HepG2 (cell line): ENCODE data around the gene NEK11. TPM values are rescaled to one million over a fixed set of nuclear protein-coding genes. Genes with fewer than 3 reads are reported as not detected.
A peak's percentile ranks its signal among the peaks of the same experiment; 100 is the strongest.

Experiments used
- ATAC-seq: fragments of 200-7000 bp; cut with Tn5 transposase; 3 replicates; pipeline ENCODE4 v1.9.1; 2020; ENCODE audit warnings: mild to moderate bottlenecking, moderate library complexity
- BruUV-seq: library from RNA; stranded (reverse); fragments of 400-500 nt; replicated peaks from 2 replicates; lab custom pipeline; 2021; lab: Mats Ljungman, UMichigan
- CTCF ChIA-PET: fragments of 300-600 bp; formaldehyde crosslinking; extraction: SDS; loops from one replicate; lab custom pipeline; 2021; ENCODE audit warnings: low total read pairs, inconsistent platforms, low intra/inter-chr PET ratio; lab: Yijun Ruan, JAX
- POLR2A ChIA-PET: fragments of 350-600 bp; sonication (Branson Sonifier 250); formaldehyde crosslinking; loops from one replicate; lab custom pipeline; 2020; ENCODE audit warnings: antibody characterized with exemption, inconsistent platforms; lab: Yijun Ruan, JAX
- DNase-seq: peaks from one replicate; pipeline ENCODE4 v3.0.0-alpha.2; 2015; ENCODE audit warnings: low spot score
- FAIRE-seq: peaks from 3 replicates; lab custom pipeline; 2011; peaks lifted over from hg19 to GRCh38; lab: Jason Lieb, UNC
- H2AFZ ChIP-seq: one replicate; pipeline ENCODE4 v1.6.1; 2011; ENCODE audit warnings: low read length, inconsistent platforms
- H3K27ac ChIP-seq: fragments of 300-600 bp; 3 replicates; pipeline ENCODE4 v1.8.0; 2011; ENCODE audit warnings: mixed run types, mild to moderate bottlenecking, mixed read lengths, low read length, inconsistent platforms; ENCODE audit not compliant: insufficient read depth; ENCODE audit errors: extremely low read length
- H3K27me3 ChIP-seq, 2 experiments: fragments of 200-600 bp in 1 of 2; 2 replicates in 1 of 2; 3 replicates in 1 of 2; pipeline versions ENCODE4 v1.6.0 to v1.8.0; 2011; ENCODE audit warnings: low read length in 2 of 2, mild to moderate bottlenecking in 2 of 2, moderate library complexity in 2 of 2, inconsistent platforms in 1 of 2; ENCODE audit not compliant: insufficient read depth in 2 of 2, control insufficient read depth in 1 of 2
- H3K36me3 ChIP-seq, 2 experiments: fragments of 200-600 bp in 1 of 2; replicated peaks in 1 of 2; 2 replicates in 1 of 2; 3 replicates in 1 of 2; pipeline versions ENCODE4 v1.5.1 to v1.8.0; 2011; ENCODE audit warnings: low read length in 2 of 2, inconsistent platforms in 1 of 2; ENCODE audit not compliant: insufficient read depth in 2 of 2, control insufficient read depth in 1 of 2
- H3K4me1 ChIP-seq: 2 replicates; pipeline ENCODE4 v1.5.1; 2012; ENCODE audit warnings: low read length, inconsistent platforms; ENCODE audit not compliant: insufficient read depth
- H3K4me2 ChIP-seq: 2 replicates; pipeline ENCODE4 v1.6.0; 2011; ENCODE audit warnings: low read depth, low read length, inconsistent platforms
- H3K4me3 ChIP-seq, 3 experiments: fragments of 200-600 bp in 1 of 3; sonication (generic), shearing (Covaris generic) in 1 of 3; replicated peaks in 1 of 3; 2 replicates each; pipeline ENCODE4 v1.5.1; 2011 to 2016; ENCODE audit warnings: low read length in 3 of 3, inconsistent platforms in 2 of 3, low read depth in 2 of 3, mild to moderate bottlenecking in 2 of 3, control low read depth in 1 of 3, mixed read lengths in 1 of 3; ENCODE audit not compliant: insufficient read depth in 1 of 3
- H3K79me2 ChIP-seq: one replicate; pipeline ENCODE4 v1.6.1; 2011; ENCODE audit warnings: low read length, inconsistent platforms; ENCODE audit not compliant: insufficient read depth
- H3K9ac ChIP-seq: 2 replicates; pipeline ENCODE4 v1.6.0; 2011; ENCODE audit warnings: mild to moderate bottlenecking, low read depth, low read length, inconsistent platforms; ENCODE audit not compliant: insufficient read depth
- H3K9me3 ChIP-seq: 2 replicates; pipeline ENCODE4 v1.5.1; 2012; ENCODE audit warnings: mild to moderate bottlenecking, low read length
- H4K20me1 ChIP-seq: 2 replicates; pipeline ENCODE4 v1.6.0; 2011; ENCODE audit warnings: inconsistent platforms, mild to moderate bottlenecking, low read length, moderate library complexity; ENCODE audit not compliant: insufficient read depth
- JARID2 ChIP-seq: sonication (generic); formaldehyde crosslinking; IDR thresholded peaks from 2 replicates; pipeline ENCODE4 v1.8.1; 2023; ENCODE audit warnings: missing genetic modification reagents, inconsistent platforms; ENCODE audit not compliant: insufficient replicate concordance
- MAFF ChIP-seq: IDR thresholded peaks from 2 replicates; pipeline ENCODE4 v1.6.1; 2011; ENCODE audit warnings: low read depth, low read length, improper control_type of control experiment
- MAFK ChIP-seq, 2 experiments: IDR thresholded peaks in 1 of 2; conservative IDR thresholded peaks in 1 of 2; 2 replicates each; pipeline ENCODE4 v1.6.1; 2011; ENCODE audit warnings: improper control_type of control experiment in 2 of 2, low read length in 2 of 2
- PRPF4 ChIP-seq: fragments of 200-400 bp; formaldehyde crosslinking; IDR thresholded peaks from 2 replicates; pipeline ENCODE4 v1.6.1; 2016; ENCODE audit warnings: low read length, low read depth; ENCODE audit not compliant: poor library complexity, severe bottlenecking
- RELA ChIP-seq: sonication (generic); formaldehyde crosslinking; IDR thresholded peaks from 2 replicates; pipeline ENCODE4 v1.4.0; 2020; ENCODE audit warnings: missing genetic modification reagents
- SATB2 ChIP-seq: sonication (generic); formaldehyde crosslinking; IDR thresholded peaks from 2 replicates; pipeline ENCODE4 v1.5.0; 2020; ENCODE audit warnings: missing genetic modification reagents
- ZNF562 ChIP-seq: sonication (generic); formaldehyde crosslinking; IDR thresholded peaks from 2 replicates; pipeline ENCODE4 v1.8.0; 2022; ENCODE audit warnings: missing genetic modification reagents, borderline replicate concordance
- ZNF713 ChIP-seq: sonication (generic); formaldehyde crosslinking; IDR thresholded peaks from 2 replicates; pipeline ENCODE4 v1.4.0; 2020; ENCODE audit warnings: mild to moderate bottlenecking, missing genetic modification reagents
- WGBS: methylation state at CpG from one replicate; pipeline ENCODE4 v1.1.6; 2017; ENCODE audit warnings: low lambda C conversion rate; 5-methylcytosine and 5-hydroxymethylcytosine counted together
- in situ Hi-C: cut with HindIII; loops from 2 replicates; pipeline ENCODE4 v1.10.0; 2017; ENCODE audit warnings: low pct_unique_long_range_greater_than_20kb; ENCODE audit not compliant: extremely low pct_ligation_motif_present
- intact Hi-C: fragments of 100-400 bp; cut with micrococcal nuclease; formaldehyde crosslinking; loops from one replicate; pipeline ENCODE4 v1.10.0; 2022; ENCODE audit not compliant: unreplicated experiment
- polyA plus RNA-seq, 8 experiments: library from polyadenylated mRNA; depleted of rRNA in 3 of 8; stranded (reverse) in 7 of 8; unstranded in 1 of 8; fragments of >200 nt; fragmentation: Illumina TruSeq in 4 of 8; extraction: Trizol in 4 of 8; gene quantifications; 2 replicates each; pipeline versions ENCODE4 v1.2.1 to v1.2.3, GENCODE V29; 2011 to 2016; ENCODE audit warnings: low read depth in 4 of 8, missing spikeins in 1 of 8, mixed read lengths in 1 of 8; ENCODE audit not compliant: insufficient read depth in 1 of 8
- total RNA-seq, 5 experiments: library from RNA; depleted of rRNA; stranded (reverse); fragments of >200 nt; fragmentation: Illumina TruSeq; extraction: Trizol; gene quantifications; 2 replicates each; pipeline ENCODE4 v1.2.3, GENCODE V29; 2016; ENCODE audit warnings: low read depth in 1 of 5
- TF ChIP-seq, protein P1 (sequence below): IDR thresholded peaks from 2 replicates; pipeline ENCODE4 v1.6.1; 2012; ENCODE audit warnings: low read length, improper control_type of control experiment

NEK11 gene
- total and polyA plus RNA-seq, 2 of the 13 experiments (the other 11 are each of a cell fraction or from before 2014, with no cell fraction given), result 0.95 to 2.2 TPM

DNA sequence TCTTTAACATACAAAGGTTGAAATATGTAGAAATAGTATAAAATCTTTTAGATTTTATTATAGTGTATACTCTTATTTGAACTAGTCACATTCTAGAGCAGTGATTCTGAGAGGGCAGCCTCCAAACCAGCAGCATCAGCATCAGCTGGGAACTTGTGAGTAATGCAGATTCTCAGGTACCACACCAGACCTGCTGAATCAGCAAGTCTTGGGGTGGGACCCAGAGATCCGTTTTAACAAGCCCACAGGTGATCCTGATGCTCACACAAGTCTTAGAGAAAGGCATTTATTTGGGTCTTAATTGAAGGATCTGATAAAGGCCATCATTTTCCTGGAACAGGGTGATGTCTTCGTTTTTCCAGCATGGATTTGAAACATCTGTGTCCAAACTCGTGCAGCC lies 195.9 kb downstream of the NEK11 start:
- no peak overlapping the region for H3K4me3 ChIP-seq
- TF ChIP-seq RELA (CRISPR knock-in tag) (no peak), MAFF (peak; percentile 87), SATB2 (no peak), JARID2 (CRISPR knock-in tag) (no peak), MAFK (conservative IDR thresholded peaks at IDR 0.05 in 1 of 2, IDR thresholded peaks at IDR 0.05 in 1 of 2; ENCODE audit: low read length in 2 of 2) (peak; percentile 82 to 92)
- no peak overlapping the region for H2AFZ ChIP-seq
- no peak for FAIRE-seq
- no peaks in the 10 kb centered on the region for H3K4me1 ChIP-seq
- H3K9ac ChIP-seq, result no peak overlapping the region
- no peak for ATAC-seq
- no peaks in the 10 kb centered on the region for H3K79me2 ChIP-seq
- intact Hi-C loops, result no loop called here
- H3K27ac ChIP-seq, result no peak overlapping the region
- H4K20me1 ChIP-seq, result no peaks in the 10 kb centered on the region
- no TSS peak for BruUV-seq
- no peaks in the 10 kb centered on the region for H3K9me3 ChIP-seq
- no peak for DNase-seq
- ChIA-PET CTCF (no interaction called here), POLR2A (no interaction called here)
- no peaks in the 10 kb centered on the region for H3K36me3 ChIP-seq
- 0% methylated on average over 2 of the region's 3 CpGs for whole genome bisulfite sequencing
- H3K27me3 ChIP-seq, result no peaks in the 10 kb centered on the region
- no peak overlapping the region for H3K4me2 ChIP-seq
- in situ Hi-C loops, result no loop called here

DNA sequence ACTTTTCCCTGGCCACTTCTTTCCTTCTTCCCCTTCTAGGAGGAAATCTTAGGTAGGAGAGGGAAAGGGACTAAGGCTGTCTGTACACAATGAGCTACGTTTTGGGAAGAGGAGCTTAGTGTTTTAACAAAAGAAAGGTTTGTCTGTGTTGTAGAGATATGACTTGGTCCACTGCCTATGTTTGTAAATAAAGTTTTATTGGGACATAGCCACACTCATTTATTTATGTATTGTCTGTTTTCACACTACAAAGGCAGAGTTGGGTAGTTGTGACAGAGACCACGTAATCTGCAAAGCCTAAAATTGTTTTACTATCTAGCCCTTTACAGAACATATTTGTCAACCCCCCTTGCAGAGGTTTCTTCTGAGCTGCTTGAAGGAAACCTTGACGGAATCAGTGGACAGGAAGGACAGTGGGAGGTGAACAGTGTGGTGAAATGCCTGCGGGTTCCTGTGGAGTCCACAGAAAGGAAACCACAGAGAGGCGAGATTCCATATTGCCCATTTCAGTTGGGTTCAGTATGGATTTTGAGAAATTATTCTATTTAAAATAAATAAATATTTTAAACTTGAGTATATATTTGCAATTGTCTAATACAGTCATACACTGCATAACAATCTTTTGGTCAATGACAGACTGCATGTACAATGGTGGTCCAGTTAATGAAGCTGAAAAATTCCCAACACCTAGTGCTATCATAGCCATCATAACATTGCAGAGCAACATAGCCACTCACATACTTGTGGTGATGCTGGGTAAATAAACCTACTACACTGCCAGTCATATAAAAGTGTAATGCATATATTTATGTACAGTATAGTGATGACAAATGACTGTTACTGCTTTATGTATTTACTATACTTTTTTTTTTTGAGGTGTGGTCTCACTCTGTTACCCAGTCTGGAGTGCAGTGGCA lies 197.0 kb downstream of the NEK11 start:
- no peak for ATAC-seq
- no TSS peak for BruUV-seq

More for the DNA sequence above, 197.0 kb downstream of the NEK11 start:
- H3K4me1 ChIP-seq, result no peaks in the 10 kb centered on the region
- in situ Hi-C loops (no loop called here), intact Hi-C loops (no loop called here)
- H3K9ac ChIP-seq, result no peak overlapping the region
- H3K9me3 ChIP-seq, result no peaks in the 10 kb centered on the region
- H2AFZ ChIP-seq, result no peak overlapping the region
- FAIRE-seq (no peak), DNase-seq (no peak)
- TF ChIP-seq, protein P1, sequence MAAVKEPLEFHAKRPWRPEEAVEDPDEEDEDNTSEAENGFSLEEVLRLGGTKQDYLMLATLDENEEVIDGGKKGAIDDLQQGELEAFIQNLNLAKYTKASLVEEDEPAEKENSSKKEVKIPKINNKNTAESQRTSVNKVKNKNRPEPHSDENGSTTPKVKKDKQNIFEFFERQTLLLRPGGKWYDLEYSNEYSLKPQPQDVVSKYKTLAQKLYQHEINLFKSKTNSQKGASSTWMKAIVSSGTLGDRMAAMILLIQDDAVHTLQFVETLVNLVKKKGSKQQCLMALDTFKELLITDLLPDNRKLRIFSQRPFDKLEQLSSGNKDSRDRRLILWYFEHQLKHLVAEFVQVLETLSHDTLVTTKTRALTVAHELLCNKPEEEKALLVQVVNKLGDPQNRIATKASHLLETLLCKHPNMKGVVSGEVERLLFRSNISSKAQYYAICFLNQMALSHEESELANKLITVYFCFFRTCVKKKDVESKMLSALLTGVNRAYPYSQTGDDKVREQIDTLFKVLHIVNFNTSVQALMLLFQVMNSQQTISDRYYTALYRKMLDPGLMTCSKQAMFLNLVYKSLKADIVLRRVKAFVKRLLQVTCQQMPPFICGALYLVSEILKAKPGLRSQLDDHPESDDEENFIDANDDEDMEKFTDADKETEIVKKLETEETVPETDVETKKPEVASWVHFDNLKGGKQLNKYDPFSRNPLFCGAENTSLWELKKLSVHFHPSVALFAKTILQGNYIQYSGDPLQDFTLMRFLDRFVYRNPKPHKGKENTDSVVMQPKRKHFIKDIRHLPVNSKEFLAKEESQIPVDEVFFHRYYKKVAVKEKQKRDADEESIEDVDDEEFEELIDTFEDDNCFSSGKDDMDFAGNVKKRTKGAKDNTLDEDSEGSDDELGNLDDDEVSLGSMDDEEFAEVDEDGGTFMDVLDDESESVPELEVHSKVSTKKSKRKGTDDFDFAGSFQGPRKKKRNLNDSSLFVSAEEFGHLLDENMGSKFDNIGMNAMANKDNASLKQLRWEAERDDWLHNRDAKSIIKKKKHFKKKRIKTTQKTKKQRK, result no peak
- TF ChIP-seq PRPF4, result no peak
- no peak for TF ChIP-seq ZNF562 (CRISPR knock-in tag)
- no peak for TF ChIP-seq ZNF713 (CRISPR knock-in tag)
- 18% methylated on average over 5 of the region's 5 CpGs for WGBS
- POLR2A ChIA-PET, result no interaction called here
- H3K36me3 ChIP-seq, result no peaks in the 10 kb centered on the region
- no peaks in the 10 kb centered on the region for H3K27me3 ChIP-seq
- no peak overlapping the region for H3K27ac ChIP-seq
- CTCF ChIA-PET, result no interaction called here
- no peaks in the 10 kb centered on the region for H4K20me1 ChIP-seq
- no peak overlapping the region for H3K4me2 ChIP-seq
- H3K4me3 ChIP-seq, result no peak overlapping the region
- H3K79me2 ChIP-seq, result no peaks in the 10 kb centered on the region
